SK-N-SH (cell line): ENCODE results near the gene BEND3. TPM values are rescaled to one million over a fixed set of nuclear protein-coding genes. Genes with fewer than 3 reads are reported as not detected.

Experiments used
- CTCF ChIA-PET: fragments of 300-600, 350-600 bp; formaldehyde crosslinking; extraction: SDS; loops from one replicate; lab custom pipeline; 2021; lab: Yijun Ruan, JAX
- POLR2A ChIA-PET: fragments of 350-600 bp; sonication (Branson Sonifier 250); formaldehyde crosslinking; extraction: SDS; loops from one replicate; lab custom pipeline; 2020; ENCODE audit warnings: antibody characterized with exemption, inconsistent platforms; lab: Yijun Ruan, JAX
- DNase-seq: peaks from one replicate; pipeline ENCODE4 v3.0.0; 2012
- H2AFZ ChIP-seq: fragments of 200-600 bp; sonication (generic); 2 replicates; pipeline ENCODE4 v1.8.1; 2016; ENCODE audit warnings: antibody characterized with exemption, mild to moderate bottlenecking, low read depth
- H3F3A ChIP-seq: fragments of 200-600 bp; sonication (generic); replicated peaks from 2 replicates; pipeline ENCODE3; 2016; ENCODE audit warnings: antibody characterized with exemption, mild to moderate bottlenecking; ENCODE audit not compliant: insufficient read depth
- H3K27ac ChIP-seq, 2 experiments: fragments of 200-500 bp in 1 of 2; fragments of 200-600 bp in 1 of 2; sonication (Bioruptor generic) in 1 of 2; sonication (generic), shearing (Covaris generic) in 1 of 2; 2 replicates each; pipeline versions ENCODE4 v1.5.1 to v1.6.1; 2014 to 2016; ENCODE audit warnings: low read depth in 2 of 2, inconsistent platforms in 1 of 2, low read length in 1 of 2, mild to moderate bottlenecking in 1 of 2, mixed read lengths in 1 of 2
- H3K27me3 ChIP-seq: fragments of 200-600 bp; sonication (generic), shearing (Covaris generic); 2 replicates; pipeline ENCODE4 v1.6.1; 2016; ENCODE audit warnings: mixed run types; ENCODE audit not compliant: insufficient read depth
- H3K36me3 ChIP-seq, 2 experiments: fragments of 200-500 bp in 1 of 2; fragments of 200-600 bp in 1 of 2; sonication (Bioruptor generic) in 1 of 2; sonication (generic) in 1 of 2; replicated peaks in 1 of 2; 2 replicates each; pipeline versions ENCODE3 to v1.5.1; 2014 to 2016; ENCODE audit warnings: low read length in 1 of 2, mild to moderate bottlenecking in 1 of 2; ENCODE audit not compliant: insufficient read depth in 2 of 2, control insufficient read depth in 1 of 2
- H3K4me1 ChIP-seq, 2 experiments: fragments of 200-500 bp in 1 of 2; fragments of 200-600 bp in 1 of 2; sonication (Bioruptor generic) in 1 of 2; sonication (generic), shearing (Covaris generic) in 1 of 2; 2 replicates each; pipeline versions ENCODE4 v1.5.1 to v1.6.1; 2014 to 2016; ENCODE audit warnings: low read depth in 1 of 2, low read length in 1 of 2, mixed run types in 1 of 2; ENCODE audit not compliant: insufficient read depth in 2 of 2, control insufficient read depth in 1 of 2
- H3K4me2 ChIP-seq: fragments of 200-600 bp; sonication (generic), shearing (Covaris generic); 2 replicates; pipeline ENCODE4 v1.6.1; 2017; ENCODE audit warnings: mixed run types
- H3K4me3 ChIP-seq, 2 experiments: fragments of 200-500 bp in 1 of 2; fragments of 200-600 bp in 1 of 2; sonication (Bioruptor generic) in 1 of 2; sonication (generic), shearing (Covaris generic) in 1 of 2; 2 replicates each; pipeline versions ENCODE4 v1.5.1 to v1.8.1; 2014 to 2016; ENCODE audit warnings: low read depth in 2 of 2, inconsistent platforms in 1 of 2, low read length in 1 of 2, mild to moderate bottlenecking in 1 of 2, mixed read lengths in 1 of 2, moderate library complexity in 1 of 2
- H3K79me2 ChIP-seq: fragments of 200-600 bp; sonication (generic); 2 replicates; pipeline ENCODE4 v1.8.1; 2017; ENCODE audit warnings: mild to moderate bottlenecking; ENCODE audit not compliant: insufficient read depth
- H3K9ac ChIP-seq: fragments of 200-600 bp; sonication (generic); 2 replicates; pipeline ENCODE4 v1.6.1; 2017; ENCODE audit warnings: mixed run types
- H3K9me2 ChIP-seq: fragments of 200-600 bp; sonication (generic); 2 replicates; pipeline ENCODE4 v1.6.1; 2017; ENCODE audit warnings: mixed run types
- H3K9me3 ChIP-seq: fragments of 200-600 bp; sonication (generic); 2 replicates; pipeline ENCODE4 v1.6.1; 2017; ENCODE audit warnings: mixed run types, mild to moderate bottlenecking, moderate library complexity
- H4K20me1 ChIP-seq: fragments of 200-600 bp; sonication (generic); 2 replicates; pipeline ENCODE4 v1.6.1; 2017; ENCODE audit warnings: mild to moderate bottlenecking, mixed run types; ENCODE audit not compliant: insufficient read depth
- CHD2 ChIP-seq: fragments of 150-350 bp; IDR thresholded peaks from 2 replicates; pipeline ENCODE4 v1.6.1; 2018; ENCODE audit warnings: low read length; ENCODE audit not compliant: partially characterized antibody
- EP300 ChIP-seq, 2 experiments: IDR thresholded peaks; 2 replicates each; pipeline versions ENCODE4 v1.4.0 to v1.6.1; 2012; ENCODE audit warnings: borderline replicate concordance in 1 of 2, low read depth in 1 of 2, low read length in 1 of 2
- EZH2phosphoT487 ChIP-seq: fragments of 200-600 bp; sonication (generic); IDR thresholded peaks from 2 replicates; pipeline ENCODE4 v1.6.1; 2017; ENCODE audit warnings: low read depth, mixed run types, mild to moderate bottlenecking, antibody characterized with exemption, moderate library complexity, borderline replicate concordance
- FOXJ3 ChIP-seq: sonication (generic); formaldehyde crosslinking; IDR thresholded peaks from 2 replicates; pipeline ENCODE4 v1.5.1; 2020; ENCODE audit warnings: mild to moderate bottlenecking, missing genetic modification reagents
- GABPA ChIP-seq: IDR thresholded peaks from 2 replicates; pipeline ENCODE4 v1.4.0; 2012; ENCODE audit warnings: low read depth, mild to moderate bottlenecking
- MXI1 ChIP-seq: IDR thresholded peaks from 2 replicates; pipeline ENCODE4 v1.6.1; 2012; ENCODE audit warnings: mild to moderate bottlenecking, low read depth, low read length, improper control_type of control experiment
- POLR2AphosphoS5 ChIP-seq: IDR thresholded peaks from 2 replicates; pipeline ENCODE4 v1.6.1; 2012; ENCODE audit warnings: low read depth, low read length
- RFX5 ChIP-seq: IDR thresholded peaks from 2 replicates; pipeline ENCODE4 v1.6.1; 2012; ENCODE audit warnings: mild to moderate bottlenecking, improper control_type of control experiment, low read length
- RXRA ChIP-seq: IDR thresholded peaks from 2 replicates; pipeline ENCODE4 v1.4.0; 2012; ENCODE audit warnings: low read depth, mild to moderate bottlenecking, borderline replicate concordance
- YY1 ChIP-seq: IDR thresholded peaks from 2 replicates; pipeline ENCODE4 v1.4.0; 2012; ENCODE audit warnings: low read depth, mild to moderate bottlenecking
- WGBS: methylation state at CpG from one replicate; pipeline ENCODE4 v1.1.6; 2017; ENCODE audit warnings: low lambda C conversion rate; 5-methylcytosine and 5-hydroxymethylcytosine counted together
- polyA plus RNA-seq, 3 experiments: library from polyadenylated mRNA; depleted of rRNA; stranded (reverse); fragments of >200 nt; gene quantifications; 2 replicates each; pipeline ENCODE4 v1.2.3, GENCODE V29; 2012
- TF ChIP-seq, protein P1 (sequence below): fragments of 200-600 bp; sonication (generic); IDR thresholded peaks from 2 replicates; pipeline ENCODE4 v1.6.1; 2017; ENCODE audit warnings: antibody characterized with exemption, mild to moderate bottlenecking, moderate library complexity
- TF ChIP-seq, protein P2 (sequence below): IDR thresholded peaks from 2 replicates; pipeline ENCODE4 v1.4.0; 2012; ENCODE audit warnings: low read depth, borderline replicate concordance
- TF ChIP-seq, protein P3 (sequence below): IDR thresholded peaks from 2 replicates; pipeline ENCODE4 v1.6.1; 2012; ENCODE audit warnings: mild to moderate bottlenecking, low read depth, low read length, moderate library complexity

The BEND3 gene
- polyA plus RNA-seq, 1 of the 3 experiments (the other 2 are of a cell fraction) = 1.0 TPM

GRCh38 chr6:107125771-107126170 lies 10.5 kb upstream of the BEND3 start:
- ChIA-PET POLR2A (no interaction called here), CTCF (interaction anchor here (1.1 to 1.6 kb wide), 3 partner anchors 10 to 549 kb away, joined by 3 to 6 read pairs (median 3); partner anchors contain the start of gene BEND3)
- no peak overlapping the region for H3K9ac ChIP-seq
- TF ChIP-seq EZH2phosphoT487 = no peak
- TF ChIP-seq, protein P1, sequence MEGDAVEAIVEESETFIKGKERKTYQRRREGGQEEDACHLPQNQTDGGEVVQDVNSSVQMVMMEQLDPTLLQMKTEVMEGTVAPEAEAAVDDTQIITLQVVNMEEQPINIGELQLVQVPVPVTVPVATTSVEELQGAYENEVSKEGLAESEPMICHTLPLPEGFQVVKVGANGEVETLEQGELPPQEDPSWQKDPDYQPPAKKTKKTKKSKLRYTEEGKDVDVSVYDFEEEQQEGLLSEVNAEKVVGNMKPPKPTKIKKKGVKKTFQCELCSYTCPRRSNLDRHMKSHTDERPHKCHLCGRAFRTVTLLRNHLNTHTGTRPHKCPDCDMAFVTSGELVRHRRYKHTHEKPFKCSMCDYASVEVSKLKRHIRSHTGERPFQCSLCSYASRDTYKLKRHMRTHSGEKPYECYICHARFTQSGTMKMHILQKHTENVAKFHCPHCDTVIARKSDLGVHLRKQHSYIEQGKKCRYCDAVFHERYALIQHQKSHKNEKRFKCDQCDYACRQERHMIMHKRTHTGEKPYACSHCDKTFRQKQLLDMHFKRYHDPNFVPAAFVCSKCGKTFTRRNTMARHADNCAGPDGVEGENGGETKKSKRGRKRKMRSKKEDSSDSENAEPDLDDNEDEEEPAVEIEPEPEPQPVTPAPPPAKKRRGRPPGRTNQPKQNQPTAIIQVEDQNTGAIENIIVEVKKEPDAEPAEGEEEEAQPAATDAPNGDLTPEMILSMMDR = no peak
- no peak for TF ChIP-seq EP300 (IDR thresholded peaks at IDR 0.05; ENCODE audit: borderline replicate concordance in 1 of 2, low read depth in 1 of 2, low read length in 1 of 2)
- no peak for TF ChIP-seq RXRA
- TF ChIP-seq CHD2 = no peak
- TF ChIP-seq GABPA = no peak
- TF ChIP-seq FOXJ3 (CRISPR knock-in tag) = no peak
- no peak for TF ChIP-seq RFX5
- no peak for TF ChIP-seq YY1
- TF ChIP-seq, protein P2, sequence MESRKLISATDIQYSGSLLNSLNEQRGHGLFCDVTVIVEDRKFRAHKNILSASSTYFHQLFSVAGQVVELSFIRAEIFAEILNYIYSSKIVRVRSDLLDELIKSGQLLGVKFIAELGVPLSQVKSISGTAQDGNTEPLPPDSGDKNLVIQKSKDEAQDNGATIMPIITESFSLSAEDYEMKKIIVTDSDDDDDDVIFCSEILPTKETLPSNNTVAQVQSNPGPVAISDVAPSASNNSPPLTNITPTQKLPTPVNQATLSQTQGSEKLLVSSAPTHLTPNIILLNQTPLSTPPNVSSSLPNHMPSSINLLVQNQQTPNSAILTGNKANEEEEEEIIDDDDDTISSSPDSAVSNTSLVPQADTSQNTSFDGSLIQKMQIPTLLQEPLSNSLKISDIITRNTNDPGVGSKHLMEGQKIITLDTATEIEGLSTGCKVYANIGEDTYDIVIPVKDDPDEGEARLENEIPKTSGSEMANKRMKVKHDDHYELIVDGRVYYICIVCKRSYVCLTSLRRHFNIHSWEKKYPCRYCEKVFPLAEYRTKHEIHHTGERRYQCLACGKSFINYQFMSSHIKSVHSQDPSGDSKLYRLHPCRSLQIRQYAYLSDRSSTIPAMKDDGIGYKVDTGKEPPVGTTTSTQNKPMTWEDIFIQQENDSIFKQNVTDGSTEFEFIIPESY = no peak
- H3K4me2 ChIP-seq = no peak overlapping the region
- H3K27me3 ChIP-seq = no peaks in the 10 kb centered on the region
- no peaks in the 10 kb centered on the region for H4K20me1 ChIP-seq
- H3K36me3 ChIP-seq = no peaks in the 10 kb centered on the region
- H3K27ac ChIP-seq = no peak overlapping the region
- H3F3A ChIP-seq = peaks cover 7% of the 10 kb centered on the region
- H3K4me1 ChIP-seq = peaks cover 0 to 2% of the 10 kb centered on the region in 2 experiments; a peak in 1 of 4 replicates
- H3K9me3 ChIP-seq = no peaks in the 10 kb centered on the region
- no peak overlapping the region for H2AFZ ChIP-seq
- H3K79me2 ChIP-seq = no peaks in the 10 kb centered on the region
- WGBS = 79% methylated on average over 5 of the region's 5 CpGs
- H3K4me3 ChIP-seq = no peak overlapping the region
- no peaks in the 10 kb centered on the region for H3K9me2 ChIP-seq
- no peak for DNase-seq

DNA sequence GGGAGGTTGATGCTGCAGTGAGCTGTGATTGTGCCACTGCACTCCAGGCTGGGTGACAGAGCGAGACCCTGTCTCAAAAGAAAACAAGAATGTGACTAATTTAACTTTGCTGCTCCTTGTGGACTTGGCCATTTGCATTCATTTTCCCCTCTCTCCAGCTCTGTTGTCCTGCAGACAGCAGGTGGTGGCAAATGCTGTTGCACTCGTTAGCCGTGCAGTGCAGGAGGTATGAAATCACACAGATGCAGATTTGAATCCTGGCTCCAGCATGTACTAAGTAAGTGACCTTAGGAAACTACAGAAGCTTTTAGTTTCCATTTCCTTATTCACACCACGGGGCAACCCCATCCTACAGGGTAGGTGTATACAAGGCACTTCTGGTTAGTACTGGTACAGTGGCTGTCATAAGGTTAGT lies 9.6 kb upstream of the BEND3 start:
- 91% methylated on average over 4 of the region's 4 CpGs for WGBS
- no peaks in the 10 kb centered on the region for H3K9me3 ChIP-seq
- no peaks in the 10 kb centered on the region for H3K9me2 ChIP-seq
- H3K36me3 ChIP-seq = no peaks in the 10 kb centered on the region
- H3K4me1 ChIP-seq = peaks cover 0 to 2% of the 10 kb centered on the region in 2 experiments; a peak in 1 of 4 replicates
- H3K27ac ChIP-seq = no peak overlapping the region
- ChIA-PET CTCF (interaction anchor here (1.1 to 1.3 kb wide), 2 partner anchors 11 to 551 kb away, joined by 3 read pairs; no protein-coding TSS in a partner anchor), POLR2A (no interaction called here)
- H3K9ac ChIP-seq = no peak overlapping the region
- H3K4me3 ChIP-seq = no peak overlapping the region
- no peaks in the 10 kb centered on the region for H4K20me1 ChIP-seq
- H2AFZ ChIP-seq = no peak overlapping the region
- no peak overlapping the region for H3K4me2 ChIP-seq
- TF ChIP-seq, protein P3, sequence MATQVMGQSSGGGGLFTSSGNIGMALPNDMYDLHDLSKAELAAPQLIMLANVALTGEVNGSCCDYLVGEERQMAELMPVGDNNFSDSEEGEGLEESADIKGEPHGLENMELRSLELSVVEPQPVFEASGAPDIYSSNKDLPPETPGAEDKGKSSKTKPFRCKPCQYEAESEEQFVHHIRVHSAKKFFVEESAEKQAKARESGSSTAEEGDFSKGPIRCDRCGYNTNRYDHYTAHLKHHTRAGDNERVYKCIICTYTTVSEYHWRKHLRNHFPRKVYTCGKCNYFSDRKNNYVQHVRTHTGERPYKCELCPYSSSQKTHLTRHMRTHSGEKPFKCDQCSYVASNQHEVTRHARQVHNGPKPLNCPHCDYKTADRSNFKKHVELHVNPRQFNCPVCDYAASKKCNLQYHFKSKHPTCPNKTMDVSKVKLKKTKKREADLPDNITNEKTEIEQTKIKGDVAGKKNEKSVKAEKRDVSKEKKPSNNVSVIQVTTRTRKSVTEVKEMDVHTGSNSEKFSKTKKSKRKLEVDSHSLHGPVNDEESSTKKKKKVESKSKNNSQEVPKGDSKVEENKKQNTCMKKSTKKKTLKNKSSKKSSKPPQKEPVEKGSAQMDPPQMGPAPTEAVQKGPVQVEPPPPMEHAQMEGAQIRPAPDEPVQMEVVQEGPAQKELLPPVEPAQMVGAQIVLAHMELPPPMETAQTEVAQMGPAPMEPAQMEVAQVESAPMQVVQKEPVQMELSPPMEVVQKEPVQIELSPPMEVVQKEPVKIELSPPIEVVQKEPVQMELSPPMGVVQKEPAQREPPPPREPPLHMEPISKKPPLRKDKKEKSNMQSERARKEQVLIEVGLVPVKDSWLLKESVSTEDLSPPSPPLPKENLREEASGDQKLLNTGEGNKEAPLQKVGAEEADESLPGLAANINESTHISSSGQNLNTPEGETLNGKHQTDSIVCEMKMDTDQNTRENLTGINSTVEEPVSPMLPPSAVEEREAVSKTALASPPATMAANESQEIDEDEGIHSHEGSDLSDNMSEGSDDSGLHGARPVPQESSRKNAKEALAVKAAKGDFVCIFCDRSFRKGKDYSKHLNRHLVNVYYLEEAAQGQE = no peak
- TF ChIP-seq MXI1 = no peak
- no peak for TF ChIP-seq EZH2phosphoT487
- no peak for TF ChIP-seq RXRA
- no peak for TF ChIP-seq POLR2AphosphoS5
- DNase-seq = no peak
- no peaks in the 10 kb centered on the region for H3K79me2 ChIP-seq
- H3F3A ChIP-seq = peaks cover 7% of the 10 kb centered on the region
- H3K27me3 ChIP-seq = no peaks in the 10 kb centered on the region
